Psoas muscle (tissue), 8 donors: ENCODE results near the gene LMO4. TPM values are rescaled to one million over a fixed set of nuclear protein-coding genes. Genes with fewer than 3 reads are reported as not detected.

ENCODE experiments used
- ATAC-seq, 4 donors: fragments of 200-7000 bp; cut with Tn5 transposase; one replicate each; pipeline ENCODE4 v1.9.1; 2020; ENCODE audit warnings: moderate library complexity in 3 of 4, mild to moderate bottlenecking in 2 of 4
- DNase-seq, 2 donors: peaks; one replicate each; pipeline ENCODE4 v3.0.0-alpha.2; 2020
- H3K27ac ChIP-seq: fragments of 200-600 bp; one replicate; pipeline ENCODE4 v1.8.0; 2022
- H3K27me3 ChIP-seq, 3 donors: fragments of 200-600 bp in 1 of 3; one replicate each; pipeline versions ENCODE4 v1.6.1 to v1.8.0; 2013 to 2022; ENCODE audit warnings: low read length in 2 of 3, mild to moderate bottlenecking in 2 of 3, moderate library complexity in 1 of 3; ENCODE audit not compliant: insufficient read depth in 3 of 3
- H3K36me3 ChIP-seq, 2 donors: fragments of 200-600 bp in 1 of 2; one replicate each; pipeline versions ENCODE4 v1.6.1 to v1.8.0; 2013 to 2022; ENCODE audit warnings: low read depth in 1 of 2, mild to moderate bottlenecking in 1 of 2, moderate library complexity in 1 of 2; ENCODE audit not compliant: insufficient read depth in 1 of 2
- H3K4me1 ChIP-seq: fragments of 200-600 bp; one replicate; pipeline ENCODE4 v1.8.0; 2022
- H3K4me3 ChIP-seq: fragments of 200-600 bp; one replicate; pipeline ENCODE4 v1.8.0; 2022; ENCODE audit warnings: mild to moderate bottlenecking
- H3K9me3 ChIP-seq: fragments of 200-600 bp; one replicate; pipeline ENCODE4 v1.8.0; 2022
- WGBS, 3 donors: extraction: QIAGEN DNeasy Blood & Tissue Kit; methylation state at CpG; one replicate each; pipeline versions ENCODE4 v1.1.6 to v1.1.7; 2013; 5-methylcytosine and 5-hydroxymethylcytosine counted together
- intact Hi-C, 2 donors: fragments of 100-400 bp; cut with DNase I; formaldehyde crosslinking; loops; one replicate each; pipeline versions ENCODE4 v1.11.0 to v1.14.2; 2022
- polyA plus RNA-seq, 3 donors: library from polyadenylated mRNA; stranded (reverse); fragments of 200-250 nt; gene quantifications; one replicate each; pipeline ENCODE4 v1.2.3, GENCODE V29; 2013
- total RNA-seq, 4 donors: library from RNA; stranded (reverse); fragmentation: NEBNext Ultra II Directional in 2 of 4; extraction: Animal tissue kit (Norgen Biotek cat#: 25700) in 2 of 4; gene quantifications; one replicate each; pipeline versions ENCODE4 v1.2.1 to v1.2.4, GENCODE V29; 2021 to 2023
- TF ChIP-seq, protein P1 (sequence below): fragments of 200-600 bp; IDR thresholded peaks from one replicate; pipeline ENCODE4 v1.8.0; 2022; ENCODE audit warnings: antibody characterized with exemption
- donor health status: healthy with polysubstance abuse.
- donor health status: DM: no; HTN: no; CAD: no; lungs with moderate emphysema.
- donor health status: Bipolar disorder and iron deficiency.
- donor health status: healthy.
- donor health status: DM: yes; HTN: yes; CAD: no.
- donor health status: DM: no; HTN: no; CAD: no.
- donor health status: DM: no; HTN: no; CAD: no.
- donor health status: DM: yes; HTN: yes; CAD: no.

The LMO4 gene
- total and polyA plus RNA-seq, 7 donors: 19.8 to 75.9 (median 30.8) TPM

DNA sequence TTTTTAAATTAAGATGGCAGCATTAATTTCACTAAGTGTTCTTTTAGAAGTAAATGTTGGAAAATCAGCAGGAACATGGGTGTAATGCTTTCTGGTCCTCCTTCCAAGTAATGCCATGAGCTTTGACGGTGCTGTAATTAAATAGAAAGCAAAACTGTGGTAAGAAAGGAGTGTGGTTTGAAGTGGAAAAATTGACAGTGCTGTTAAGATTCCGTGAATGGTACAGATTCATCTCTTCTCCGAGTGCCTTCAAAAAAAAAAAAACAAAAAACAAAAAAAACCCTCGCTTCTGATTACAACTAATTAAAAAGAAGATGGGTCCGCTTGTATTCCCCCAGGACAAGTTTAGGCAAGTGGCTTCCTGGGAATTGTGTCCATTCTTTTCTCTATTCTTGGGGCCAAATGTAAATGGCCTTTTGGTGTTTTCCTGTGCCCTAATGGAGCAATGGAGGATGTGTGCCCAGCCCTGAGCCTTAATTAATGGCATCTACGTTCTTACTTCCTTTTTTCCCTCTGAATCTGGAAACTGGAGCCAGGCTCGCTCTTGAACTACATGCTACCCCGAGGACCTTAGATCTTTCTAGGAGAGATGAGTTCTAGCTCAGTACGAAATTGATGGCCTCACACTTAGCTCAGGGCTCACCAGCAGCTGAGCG is 5.1 kb downstream of the LMO4 start:
- H3K4me3 ChIP-seq: peak overlapping the region; percentile 71
- peak overlapping the region; percentile 80 for H3K27ac ChIP-seq

DNA sequence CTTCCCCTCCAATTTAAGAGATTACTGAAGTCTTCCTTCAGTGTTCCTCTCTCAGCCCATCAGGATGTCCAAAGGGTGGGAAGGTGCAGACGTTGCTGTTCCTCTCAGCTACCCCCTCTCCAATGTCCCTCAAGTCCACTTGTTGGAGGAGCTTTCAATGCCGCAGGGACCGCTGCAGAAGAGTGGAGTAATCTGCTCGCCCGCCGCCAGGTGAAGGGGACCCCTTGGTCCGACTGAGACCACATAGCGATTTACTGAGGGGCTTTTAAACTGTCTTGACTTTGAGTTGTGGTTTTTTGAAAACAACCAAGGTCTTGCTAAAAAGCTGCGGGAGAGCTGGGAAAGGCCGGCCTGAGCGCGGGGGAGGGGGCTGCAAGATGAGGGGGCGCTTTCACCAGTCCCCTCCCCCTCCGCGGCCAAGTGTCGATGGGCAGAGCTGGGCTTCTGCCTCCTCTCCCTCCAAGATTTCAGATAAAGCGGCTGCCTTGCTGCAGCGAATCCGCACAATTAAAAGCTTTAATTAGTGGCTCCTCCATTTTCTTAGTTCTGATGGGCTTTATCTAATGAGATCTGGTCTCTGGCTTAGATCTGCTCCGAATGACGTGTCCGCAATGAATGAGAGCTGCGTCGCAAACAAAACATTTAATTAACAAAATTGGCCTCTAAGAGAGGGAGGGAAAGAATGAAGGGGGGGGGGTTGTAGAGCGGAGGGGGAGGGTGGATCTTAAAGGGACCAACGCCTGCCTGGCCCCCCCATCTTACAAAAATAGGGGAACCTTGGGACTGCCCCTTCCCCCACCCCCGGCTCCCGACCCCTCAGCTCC is 5.9 kb downstream of the LMO4 start:
- peak in 2 of 4 donors; percentile 17 to 22 for ATAC-seq
- Histone ChIP-seq H3K27me3 (no peaks in the 10 kb centered on the region), H3K36me3 (peaks cover 2 to 26% of the 10 kb centered on the region in 2 donors), H3K4me1 (peaks cover 40% of the 10 kb centered on the region), H3K4me3 (peak overlapping the region; percentile 71), H3K9me3 (no peaks in the 10 kb centered on the region), H3K27ac (peak overlapping the region; percentile 80)
- 26 to 44% (median 34%) methylated on average over 25 to 28 of the region's 28 CpGs for WGBS, 3 donors
- TF ChIP-seq, protein P1, sequence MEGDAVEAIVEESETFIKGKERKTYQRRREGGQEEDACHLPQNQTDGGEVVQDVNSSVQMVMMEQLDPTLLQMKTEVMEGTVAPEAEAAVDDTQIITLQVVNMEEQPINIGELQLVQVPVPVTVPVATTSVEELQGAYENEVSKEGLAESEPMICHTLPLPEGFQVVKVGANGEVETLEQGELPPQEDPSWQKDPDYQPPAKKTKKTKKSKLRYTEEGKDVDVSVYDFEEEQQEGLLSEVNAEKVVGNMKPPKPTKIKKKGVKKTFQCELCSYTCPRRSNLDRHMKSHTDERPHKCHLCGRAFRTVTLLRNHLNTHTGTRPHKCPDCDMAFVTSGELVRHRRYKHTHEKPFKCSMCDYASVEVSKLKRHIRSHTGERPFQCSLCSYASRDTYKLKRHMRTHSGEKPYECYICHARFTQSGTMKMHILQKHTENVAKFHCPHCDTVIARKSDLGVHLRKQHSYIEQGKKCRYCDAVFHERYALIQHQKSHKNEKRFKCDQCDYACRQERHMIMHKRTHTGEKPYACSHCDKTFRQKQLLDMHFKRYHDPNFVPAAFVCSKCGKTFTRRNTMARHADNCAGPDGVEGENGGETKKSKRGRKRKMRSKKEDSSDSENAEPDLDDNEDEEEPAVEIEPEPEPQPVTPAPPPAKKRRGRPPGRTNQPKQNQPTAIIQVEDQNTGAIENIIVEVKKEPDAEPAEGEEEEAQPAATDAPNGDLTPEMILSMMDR: no peak
- DNase-seq: peak in 1 of 2 donors; percentile 25
- intact Hi-C loops: loop anchor here in 1 of 2 donors (5.0 kb wide), 1 partner anchor 417 kb away; no protein-coding TSS in a partner anchor

More for the DNA sequence above, 5.1 kb downstream of the LMO4 start:
- H3K9me3 ChIP-seq: no peaks in the 10 kb centered on the region
- no peaks in the 10 kb centered on the region for H3K27me3 ChIP-seq
- peaks cover 40% of the 10 kb centered on the region for H3K4me1 ChIP-seq
- no peak for ATAC-seq
- TF ChIP-seq, protein P1: no peak
- peaks cover 2 to 19% of the 10 kb centered on the region in 2 donors for H3K36me3 ChIP-seq
- DNase-seq: no peak
- intact Hi-C loops: loop anchor here in 1 of 2 donors (5.0 kb wide), 1 partner anchor 417 kb away; no protein-coding TSS in a partner anchor
- 63 to 82% (median 66%) methylated on average over 10 of the region's 10 CpGs for WGBS, 3 donors

DNA sequence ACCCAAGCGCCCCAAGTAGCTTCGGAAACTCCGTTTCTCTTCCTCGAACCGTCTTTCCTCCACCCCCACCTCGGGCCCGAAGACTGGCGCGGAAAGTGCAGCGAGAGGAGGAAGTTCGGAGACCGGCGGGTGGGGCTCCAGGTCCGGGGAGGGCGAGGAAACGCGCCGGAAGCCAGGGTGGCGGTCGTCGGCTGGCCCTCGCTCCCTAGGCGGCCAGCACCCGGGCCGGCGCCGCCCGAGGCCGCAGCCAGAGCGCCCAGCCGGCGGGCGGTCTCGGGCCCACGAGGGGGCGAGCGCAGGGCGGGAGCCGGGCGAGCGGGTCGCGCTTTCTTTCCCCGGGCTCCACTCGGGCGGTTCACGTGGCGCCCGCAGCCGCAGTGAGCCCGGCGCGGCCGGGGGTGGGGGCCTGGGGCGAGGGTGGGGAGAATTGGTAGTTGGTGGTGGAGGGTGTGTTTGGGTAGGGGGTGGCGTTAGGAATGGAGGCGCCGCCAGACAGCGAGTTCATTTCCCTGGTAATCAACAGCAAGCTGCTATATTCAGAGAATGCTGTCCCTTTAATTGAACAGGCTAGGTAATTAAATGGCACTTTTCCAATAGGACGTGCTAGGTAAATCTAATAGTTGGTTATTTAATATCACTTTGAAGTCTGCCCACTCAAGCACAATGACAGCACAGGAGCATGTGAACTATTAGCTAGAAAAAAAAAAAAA is 6.7 kb downstream of the LMO4 start:
- Histone ChIP-seq H3K36me3 (peaks cover 2 to 34% of the 10 kb centered on the region in 2 donors), H3K4me1 (peaks cover 40% of the 10 kb centered on the region), H3K27ac (peak overlapping the region; percentile 80), H3K4me3 (peak overlapping the region; percentile 71), H3K27me3 (no peaks in the 10 kb centered on the region), H3K9me3 (no peaks in the 10 kb centered on the region)
- ATAC-seq: peak; percentile 71 to 78 (median 76)
- TF ChIP-seq, protein P1: peak; percentile 37
- intact Hi-C loops: no loop called here
- DNase-seq: peak; percentile 71 to 84
- WGBS, 3 donors: 0 to 1% (median 1%) methylated on average over 32 to 60 of the region's 60 CpGs

DNA sequence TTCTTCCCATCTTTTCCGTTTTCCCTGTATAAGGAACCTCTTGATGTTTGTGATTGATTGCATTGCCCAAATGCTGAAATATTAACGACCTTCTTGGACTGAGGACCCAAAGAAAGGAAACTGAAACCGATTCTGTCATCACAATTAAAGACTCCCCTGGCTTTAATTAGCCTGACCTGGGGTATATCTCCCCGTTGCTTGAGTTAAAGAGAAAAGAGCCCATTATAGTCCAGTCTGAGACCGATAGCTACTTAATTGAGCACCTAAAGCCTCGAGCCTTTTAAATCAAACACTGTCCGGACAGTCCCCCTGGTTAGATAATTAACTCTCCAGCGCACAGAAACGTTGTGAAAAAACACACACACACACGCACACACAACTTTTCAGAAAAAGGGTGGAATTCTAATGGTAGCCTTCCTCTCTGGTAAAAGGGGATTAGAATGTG is 8.0 kb downstream of the LMO4 start:
- Histone ChIP-seq H3K9me3 (no peaks in the 10 kb centered on the region), H3K4me3 (peak overlapping the region; percentile 71), H3K4me1 (peaks cover 40% of the 10 kb centered on the region), H3K36me3 (peaks cover 2 to 47% of the 10 kb centered on the region in 2 donors), H3K27ac (no peak overlapping the region), H3K27me3 (no peaks in the 10 kb centered on the region)
- intact Hi-C loops: no loop called here
- 44 to 59% (median 53%) methylated on average over 10 of the region's 10 CpGs for WGBS, 3 donors
- TF ChIP-seq, protein P1: no peak
- DNase-seq: no peak
- ATAC-seq: no peak
